Left lung (tissue), 10 donors: ENCODE results near the gene CPLANE1. TPM values are rescaled to one million over a fixed set of nuclear protein-coding genes. Genes with fewer than 3 reads are reported as not detected.
"Not testable (repeated sequence)": the region's sequence is repeated elsewhere in the genome, so short reads cannot be mapped to it uniquely, and the experiment has no call there.

Source experiments
- ATAC-seq: fragments of 200-7000 bp; cut with Tn5 transposase; one replicate; pipeline ENCODE4 v1.9.1; 2020; ENCODE audit warnings: moderate library complexity
- DNase-seq, 4 donors: peaks; one replicate each; pipeline ENCODE4 v3.0.0-alpha.2; 2013 to 2020
- H3K27ac ChIP-seq, 2 donors: fragments of 200-600 bp; sonication (generic) in 1 of 2; one replicate each; pipeline versions ENCODE4 v1.5.0 to v1.8.0; 2020 to 2021
- H3K27me3 ChIP-seq, 2 donors: fragments of 200-600 bp; sonication (generic) in 1 of 2; one replicate each; pipeline versions ENCODE4 v1.5.0 to v1.8.0; 2020 to 2021
- H3K36me3 ChIP-seq, 2 donors: fragments of 200-600 bp; sonication (generic) in 1 of 2; one replicate each; pipeline versions ENCODE4 v1.5.0 to v1.8.0; 2020 to 2021
- H3K4me1 ChIP-seq, 2 donors: fragments of 200-600 bp; one replicate each; pipeline ENCODE4 v1.8.0; 2021
- H3K4me3 ChIP-seq, 2 donors: fragments of 200-600 bp; sonication (generic) in 1 of 2; one replicate each; pipeline versions ENCODE4 v1.5.0 to v1.8.0; 2020 to 2021; ENCODE audit warnings: mild to moderate bottlenecking in 1 of 2
- H3K9me3 ChIP-seq, 2 donors: fragments of 200-600 bp; sonication (generic) in 1 of 2; one replicate each; pipeline versions ENCODE4 v1.5.0 to v1.8.0; 2020 to 2021
- CTCF ChIP-seq, 2 donors: fragments of 200-600 bp; sonication (generic) in 1 of 2; IDR thresholded peaks; one replicate each; pipeline versions ENCODE4 v1.5.0 to v1.8.0; 2021; ENCODE audit warnings: antibody characterized with exemption in 2 of 2
- intact Hi-C, 2 donors: fragments of 100-400 bp; cut with DNase I; formaldehyde crosslinking; loops; one replicate each; pipeline versions ENCODE4 v1.11.2 to v1.14.2; 2022
- polyA plus RNA-seq, 6 donors: library from polyadenylated mRNA; unstranded; fragments of 120-200 nt; gene quantifications; one replicate each; pipeline ENCODE4 v1.2.1, GENCODE V29; 2013; ENCODE audit not compliant: insufficient read length in 6 of 6
- total RNA-seq, 2 donors: library from RNA; stranded (reverse); fragmentation: NEBNext Ultra II Directional; extraction: Animal tissue kit (Norgen Biotek cat#: 25700); gene quantifications; one replicate each; pipeline ENCODE4 v1.2.1, GENCODE V29; 2021
- donor health status: DM: no; HTN: yes; CAD: no.
- donor health status: DM: no; HTN: no; CAD: no.

The CPLANE1 gene
- total and polyA plus RNA-seq, 8 donors, result 20.1 to 38.3 (median 34.6) TPM

DNA sequence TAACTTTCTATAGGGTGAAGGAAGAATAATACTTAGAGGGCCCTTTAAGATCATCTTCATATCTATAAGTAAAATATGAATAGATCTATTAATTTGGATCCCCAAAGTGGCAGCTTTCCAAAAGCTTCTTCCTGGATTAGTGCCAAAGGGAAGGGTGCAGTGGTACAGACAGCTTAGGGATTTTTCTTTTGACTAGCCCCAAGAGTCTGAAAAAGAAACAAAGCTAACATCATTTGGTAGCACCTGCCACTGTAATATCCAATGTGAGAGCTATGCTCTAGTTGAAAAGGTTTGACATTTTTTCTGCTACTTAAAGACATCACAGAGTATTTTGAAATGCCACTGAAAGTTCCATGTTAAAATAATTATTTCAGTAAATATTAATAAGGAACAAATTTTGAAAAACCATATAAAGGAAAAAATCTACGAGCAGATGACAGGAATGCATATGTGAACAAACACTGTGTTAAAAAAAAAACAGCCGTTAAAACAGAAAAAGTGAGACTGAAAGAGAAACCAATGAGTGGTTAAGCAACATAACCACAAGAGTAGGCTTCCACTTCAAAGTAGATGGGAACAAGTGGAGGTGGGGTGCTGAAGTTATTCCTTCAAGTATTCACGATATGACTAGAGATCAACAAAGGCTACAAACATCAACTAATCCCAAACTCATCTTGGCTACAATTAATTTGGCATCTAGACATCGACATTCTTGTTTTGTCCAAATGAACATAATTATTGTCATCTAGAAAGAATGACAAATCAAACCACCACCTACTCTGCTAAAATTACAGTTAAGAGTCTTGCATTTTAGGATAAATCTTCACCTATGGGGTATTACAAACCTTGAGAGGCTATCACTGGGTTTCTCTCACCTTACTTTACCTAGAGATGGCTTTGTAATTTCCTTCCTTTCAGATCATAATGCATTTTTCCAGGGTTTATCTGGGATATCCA lies 137.5 kb downstream of the CPLANE1 start:
- peak in 1 of 4 donors; percentile 14 for DNase-seq

GRCh38 chr5:37110135-37110534 lies 139.0 kb downstream of the CPLANE1 start:
- no peak for ATAC-seq
- DNase-seq, result no peak
- H3K4me3 ChIP-seq, result no peak overlapping the region
- TF ChIP-seq CTCF (IDR thresholded peaks at IDR 0.05), result no peak
- no peak overlapping the region for H3K27ac ChIP-seq
- intact Hi-C loops, result no loop called here
- no peaks in the 10 kb centered on the region for H3K27me3 ChIP-seq
- peaks cover 0 to 12% of the 10 kb centered on the region in 2 donors for H3K4me1 ChIP-seq
- no peaks in the 10 kb centered on the region for H3K9me3 ChIP-seq
- H3K36me3 ChIP-seq, result peaks cover 0 to 38% of the 10 kb centered on the region in 2 donors

More for the DNA sequence above, 137.5 kb downstream of the CPLANE1 start:
- H3K4me1 ChIP-seq, result peaks cover 0 to 12% of the 10 kb centered on the region in 2 donors
- no peak for TF ChIP-seq CTCF (IDR thresholded peaks at IDR 0.05)
- no peaks in the 10 kb centered on the region for H3K27me3 ChIP-seq
- H3K27ac ChIP-seq, result peak overlapping the region; percentile 45 to 55
- no peaks in the 10 kb centered on the region for H3K9me3 ChIP-seq
- peak; percentile 92 for ATAC-seq
- intact Hi-C loops, result no loop called here
- no peak overlapping the region for H3K4me3 ChIP-seq
- peaks cover 0 to 50% of the 10 kb centered on the region in 2 donors for H3K36me3 ChIP-seq

DNA sequence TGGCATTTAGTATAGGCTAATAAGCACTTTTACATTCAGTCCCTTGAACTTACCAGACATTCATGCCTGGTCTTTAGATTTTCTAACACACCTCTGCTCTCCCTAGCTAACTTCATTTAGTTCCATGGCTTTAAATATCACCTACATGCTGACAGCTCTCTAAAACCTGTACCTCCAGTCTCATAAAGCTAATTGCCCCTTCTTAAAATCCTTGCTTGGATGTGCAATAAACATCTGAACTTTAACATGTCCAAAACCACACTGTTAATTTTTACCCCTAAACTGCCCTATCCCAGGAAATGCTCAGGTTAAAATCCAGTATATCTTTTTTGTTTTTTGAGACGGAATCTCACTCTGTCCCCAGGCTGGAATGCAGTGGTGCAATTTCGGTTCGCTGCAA lies 139.8 kb downstream of the CPLANE1 start:
- intact Hi-C loops, result no loop called here
- Histone ChIP-seq H3K4me1 (peaks cover 0 to 12% of the 10 kb centered on the region in 2 donors), H3K4me3 (no peak overlapping the region), H3K9me3 (no peaks in the 10 kb centered on the region), H3K27ac (no peak overlapping the region), H3K27me3 (no peaks in the 10 kb centered on the region), H3K36me3 (peaks cover 0 to 38% of the 10 kb centered on the region in 2 donors)
- ATAC-seq, result no peak
- DNase-seq, result no peak
- TF ChIP-seq CTCF (IDR thresholded peaks at IDR 0.05), result no peak

GRCh38 chr5:37103302-37103701 lies 145.9 kb downstream of the CPLANE1 start:
- ATAC-seq (no peak), DNase-seq (no peak)
- Histone ChIP-seq H3K4me1 (no peaks in the 10 kb centered on the region), H3K9me3 (peaks cover 0 to 15% of the 10 kb centered on the region in 2 donors), H3K27me3 (no peaks in the 10 kb centered on the region), H3K4me3 (no peak overlapping the region), H3K36me3 (peaks cover 0 to 35% of the 10 kb centered on the region in 2 donors), H3K27ac (no peak overlapping the region)
- TF ChIP-seq CTCF (IDR thresholded peaks at IDR 0.05), result no peak
- intact Hi-C loops, result no loop called here

DNA sequence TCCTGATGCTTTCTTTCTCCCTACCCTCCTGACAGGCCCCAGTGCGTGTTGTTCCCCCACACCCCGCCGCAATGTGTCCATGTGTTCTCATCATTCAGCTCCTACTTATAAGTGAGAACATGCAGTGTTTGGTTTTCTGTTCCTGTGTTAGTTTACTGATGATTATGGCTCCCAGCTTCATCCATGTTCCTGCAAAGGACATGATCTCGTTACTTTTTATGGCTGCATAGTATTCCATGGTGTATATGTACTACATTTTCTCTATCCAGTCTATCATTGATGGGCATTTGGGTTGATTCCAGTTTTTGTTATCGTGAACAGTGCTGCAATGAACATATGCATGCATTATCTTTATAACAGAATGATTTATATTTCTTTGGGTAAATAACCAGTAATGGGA lies 149.9 kb downstream of the CPLANE1 start:
- H3K27me3 ChIP-seq, DNase-seq, intact Hi-C loops, ATAC-seq, H3K4me1 ChIP-seq, H3K4me3 ChIP-seq, H3K27ac ChIP-seq: not testable (repeated sequence)
- Histone ChIP-seq H3K9me3 (peaks cover 0 to 33% of the 10 kb centered on the region in 2 donors), H3K36me3 (peaks cover 0 to 18% of the 10 kb centered on the region in 2 donors)

DNA sequence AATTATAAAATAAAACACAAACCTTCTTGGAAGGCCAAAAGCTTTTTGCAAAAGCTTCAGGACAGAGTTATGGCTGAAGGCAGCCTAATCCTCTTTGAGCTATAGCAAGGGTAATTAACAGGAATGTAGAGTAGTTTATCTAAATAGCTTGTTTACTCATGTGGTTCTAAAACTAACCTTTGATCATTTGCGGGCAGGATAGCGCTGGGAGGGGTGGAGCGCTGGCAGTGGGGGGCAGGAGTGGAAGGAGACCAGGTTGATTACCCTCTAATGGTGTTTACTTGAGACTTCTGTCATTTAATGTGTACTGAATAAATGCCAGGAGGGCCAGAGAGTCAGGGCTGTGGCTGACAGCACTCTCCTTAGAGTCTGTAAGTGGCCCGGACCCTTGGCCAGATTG lies 155.4 kb downstream of the CPLANE1 start:
- DNase-seq, intact Hi-C loops, H3K4me3 ChIP-seq, H3K27ac ChIP-seq, ATAC-seq, H3K4me1 ChIP-seq, H3K36me3 ChIP-seq, H3K27me3 ChIP-seq: not testable (repeated sequence)
- peaks cover 0 to 22% of the 10 kb centered on the region in 2 donors for H3K9me3 ChIP-seq
